ENCODE results near the gene NCKAP5. TPM values are rescaled to one million over a fixed set of nuclear protein-coding genes. Genes with fewer than 3 reads are reported as not detected.

NCKAP5 gene
- total and polyA plus RNA-seq, 2 of the 8 experiments (the other 6 are each of a cell fraction or from before 2014, with no cell fraction given), result 0.27 to 0.86 TPM

DNA sequence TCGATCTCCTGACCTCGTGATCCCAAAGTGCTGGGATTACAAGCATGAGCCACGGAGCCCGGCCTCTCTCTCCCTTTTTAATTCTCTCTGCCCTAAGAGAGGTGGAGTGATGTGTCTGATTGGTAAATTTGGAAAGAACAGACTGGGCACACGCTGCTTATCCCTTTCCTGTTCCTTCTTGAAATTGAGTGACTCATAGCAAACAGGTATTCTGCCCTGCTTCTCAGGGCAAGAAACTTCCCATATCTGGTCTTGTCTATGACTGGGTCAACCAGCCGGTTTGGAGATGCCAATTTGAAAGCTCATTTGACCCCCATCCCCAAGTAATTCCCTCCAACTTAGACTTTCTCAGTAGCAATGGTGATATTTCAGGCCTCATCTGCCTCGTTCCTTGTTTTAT is 913.3 kb downstream of the NCKAP5 start:
- no peak overlapping the region for H3K56ac ChIP-seq (replicated peaks; ENCODE audit: insufficient read length, low read depth, low read length)
- no peaks in the 10 kb centered on the region for H3K79me2 ChIP-seq (ENCODE audit: control insufficient read depth in 1 of 2, insufficient read depth in 2 of 2, low read length in 2 of 2)
- no peak overlapping the region for H3K18ac ChIP-seq (ENCODE audit: extremely low read depth, low read length)
- no peak overlapping the region for H3K14ac ChIP-seq (ENCODE audit: insufficient read length)
- H3K27ac ChIP-seq (ENCODE audit: low read depth, low read length), result no peak overlapping the region
- H2BK5ac ChIP-seq (ENCODE audit: low read depth, low read length), result no peak overlapping the region
- H2BK15ac ChIP-seq (ENCODE audit: low read length), result no peak overlapping the region
- 96% methylated on average over 7 of the region's 7 CpGs; no CpG with 5 or more reads in 1 of the 2 experiments for WGBS, 2 experiments (ENCODE audit: extremely low coverage in 1 of 2, insufficient coverage in 1 of 2, insufficient read length in 1 of 2, insufficient replicate concordance in 2 of 2, low coverage in 1 of 2, low lambda C conversion rate in 2 of 2, missing lambda C conversion rate in 1 of 2)
- no peak overlapping the region for H3K9ac ChIP-seq (replicated peaks in 1 of 4; ENCODE audit: extremely low read depth in 1 of 4, low read depth in 3 of 4, low read length in 3 of 4)
- H4K5ac ChIP-seq (ENCODE audit: insufficient read length, low read depth, low read length), result no peak overlapping the region
- no peak overlapping the region for H3K23ac ChIP-seq (ENCODE audit: insufficient read length)
- H2BK12ac ChIP-seq (ENCODE audit: low read depth, low read length), result no peak overlapping the region
- DNase-seq (ENCODE audit: low read depth in 1 of 2, low spot score in 2 of 2), result no peak
- H3K4me2 ChIP-seq (ENCODE audit: insufficient read depth in 1 of 2, low read depth in 2 of 2, low read length in 2 of 2), result no peak overlapping the region
- no peak overlapping the region for H2BK20ac ChIP-seq (ENCODE audit: low read length)
- H3K4me3 ChIP-seq (ENCODE audit: extremely low read depth in 1 of 4, insufficient read depth in 2 of 4, low read depth in 3 of 4, low read length in 4 of 4), result no peak overlapping the region
- FAIRE-seq, result no peak
- TF ChIP-seq FOSL1 (IDR thresholded peaks at IDR 0.05; ENCODE audit: insufficient read depth, low read depth, low read length), result no peak
- no peak for TF ChIP-seq TCF12 (IDR thresholded peaks at IDR 0.05; ENCODE audit: low read depth, low read length)
- no peak for TF ChIP-seq BRCA1 (IDR thresholded peaks at IDR 0.05; ENCODE audit: low read depth, low read length)
- no peak for TF ChIP-seq SP1 (IDR thresholded peaks at IDR 0.05; ENCODE audit: low read depth, low read length)
- no peak for TF ChIP-seq EP300 (IDR thresholded peaks at IDR 0.05; ENCODE audit: borderline replicate concordance in 1 of 2, low read depth in 2 of 2, low read length in 2 of 2)
- no peak for TF ChIP-seq KDM1A (IDR thresholded peaks at IDR 0.05; ENCODE audit: borderline replicate concordance, low read length)
- no peak for TF ChIP-seq CBX5 (IDR thresholded peaks at IDR 0.05; ENCODE audit: low read depth, low read length)
- TF ChIP-seq PHF8 (conservative IDR thresholded peaks at IDR 0.05; ENCODE audit: low read depth, low read length), result no peak
- H2AK5ac ChIP-seq (ENCODE audit: low read depth, low read length), result no peak overlapping the region
- no peak overlapping the region for H2BK120ac ChIP-seq (replicated peaks; ENCODE audit: low read depth, low read length)
- H3K4ac ChIP-seq (replicated peaks; ENCODE audit: insufficient read length, low read depth, low read length), result no peak overlapping the region
- H3K23me2 ChIP-seq (ENCODE audit: low read depth, low read length), result no peaks in the 10 kb centered on the region
- no peaks in the 10 kb centered on the region; a peak in 1 of 8 replicates for H3K36me3 ChIP-seq (ENCODE audit: control insufficient read depth in 2 of 4, insufficient read depth in 4 of 4, low read length in 3 of 4)
- no peak overlapping the region for H2AFZ ChIP-seq (ENCODE audit: low read length)
- ChIA-PET CTCF (ENCODE audit: partially characterized antibody) (interaction anchor here (0.9 to 6.5 kb wide), 3 partner anchors 9 to 106 kb away, joined by 3 to 45 read pairs (median 3); partner anchors contain the start of gene LYPD1), POLR2A (ENCODE audit: partially characterized antibody) (no interaction called here)
- no peak overlapping the region for H4K8ac ChIP-seq (ENCODE audit: extremely low read depth, insufficient read depth, low read length)
- peaks cover 0 to 3% (median 0%) of the 10 kb centered on the region in 4 experiments; a peak in 1 of 7 replicates for H3K4me1 ChIP-seq (replicated peaks in 1 of 4; ENCODE audit: control insufficient read depth in 3 of 4, insufficient read depth in 4 of 4, low read length in 3 of 4)
- no peaks in the 10 kb centered on the region for H4K20me1 ChIP-seq (replicated peaks in 1 of 2; ENCODE audit: control insufficient read depth in 1 of 2, insufficient read depth in 2 of 2, low read length in 2 of 2)
- no peak overlapping the region for H4K91ac ChIP-seq (replicated peaks; ENCODE audit: insufficient read length, low read length)
- H3K79me1 ChIP-seq (ENCODE audit: low read depth, low read length), result no peaks in the 10 kb centered on the region
- H3K27me3 ChIP-seq (replicated peaks in 1 of 4; ENCODE audit: control insufficient read depth in 3 of 4, extremely low read depth in 1 of 4, insufficient read depth in 3 of 4, low read length in 3 of 4), result no peaks in the 10 kb centered on the region
- H3K9me3 ChIP-seq (ENCODE audit: insufficient read depth in 2 of 2, low read depth in 1 of 2, low read length in 1 of 2), result no peaks in the 10 kb centered on the region
